Measurements from ENCODE around the gene PLEKHB1. TPM values are rescaled to one million over a fixed set of nuclear protein-coding genes. Genes with fewer than 3 reads are reported as not detected.

Gene PLEKHB1
- total and polyA plus RNA-seq, 2 experiments from 2014 or later: not detected

GRCh38 chr11:73648571-73649046, 2.2 kb downstream of the PLEKHB1 start:
- no peak overlapping the region for H3K4me2 ChIP-seq (ENCODE audit: unreplicated experiment)
- in situ Hi-C loops (cut with MboI): no loop called here
- no peaks in the 10 kb centered on the region for H3K9me2 ChIP-seq (ENCODE audit: insufficient read depth)
- no peaks in the 10 kb centered on the region for H3K4me1 ChIP-seq (ENCODE audit: insufficient read depth)
- H3K27me3 ChIP-seq (replicated peaks; ENCODE audit: insufficient read depth): peaks cover 7% of the 10 kb centered on the region; the same call in 1 of the 2 replicates
- no peak for DNase-seq
- no peak overlapping the region for H3K4me3 ChIP-seq
- H3K9ac ChIP-seq: no peak overlapping the region
- no peaks in the 10 kb centered on the region for H3K36me3 ChIP-seq (ENCODE audit: low read depth)
- no peak overlapping the region for H3K27ac ChIP-seq
- H4K20me1 ChIP-seq (ENCODE audit: insufficient read depth): no peaks in the 10 kb centered on the region
- no peaks in the 10 kb centered on the region for H3F3A ChIP-seq (ENCODE audit: insufficient read depth)
- 54 to 66% methylated on average over 8 of the region's 8 CpGs for WGBS, 2 experiments (ENCODE audit: low coverage in 1 of 2, low lambda C conversion rate in 2 of 2, missing lambda C conversion rate in 2 of 2)
- H2AFZ ChIP-seq: no peak overlapping the region
- no peaks in the 10 kb centered on the region for H3K9me3 ChIP-seq (ENCODE audit: low read depth)
- TF ChIP-seq EZH2phosphoT487 (IDR thresholded peaks at IDR 0.05; ENCODE audit: insufficient read depth, low read depth): no peak
- no peak for TF ChIP-seq EZH2 (IDR thresholded peaks at IDR 0.05; ENCODE audit: insufficient read depth, poor library complexity, severe bottlenecking)
- H3K79me2 ChIP-seq (ENCODE audit: insufficient read depth): no peaks in the 10 kb centered on the region

- Histone ChIP-seq H4K20me1 (ENCODE audit: insufficient read depth) (no peaks in the 10 kb centered on the region), H3F3A (ENCODE audit: insufficient read depth) (no peaks in the 10 kb centered on the region), H3K4me2 (ENCODE audit: unreplicated experiment) (no peak overlapping the region), H3K79me2 (ENCODE audit: insufficient read depth) (no peaks in the 10 kb centered on the region), H3K4me3 (no peak overlapping the region), H3K4me1 (ENCODE audit: insufficient read depth) (no peaks in the 10 kb centered on the region), H3K9me3 (ENCODE audit: low read depth) (no peaks in the 10 kb centered on the region), H3K9me2 (ENCODE audit: insufficient read depth) (no peaks in the 10 kb centered on the region), H3K27me3 (replicated peaks; ENCODE audit: insufficient read depth) (peaks cover 7% of the 10 kb centered on the region; the same call in 1 of the 2 replicates), H3K9ac (no peak overlapping the region), H2AFZ (no peak overlapping the region), H3K27ac (no peak overlapping the region), H3K36me3 (ENCODE audit: low read depth) (no peaks in the 10 kb centered on the region)
- 53 to 55% methylated on average over 9 of the region's 9 CpGs for WGBS, 2 experiments (ENCODE audit: low coverage in 1 of 2, low lambda C conversion rate in 2 of 2, missing lambda C conversion rate in 2 of 2)
- DNase-seq: no peak
- no peak for TF ChIP-seq EZH2 (IDR thresholded peaks at IDR 0.05; ENCODE audit: insufficient read depth, poor library complexity, severe bottlenecking)
- no peak for TF ChIP-seq EZH2phosphoT487 (IDR thresholded peaks at IDR 0.05; ENCODE audit: insufficient read depth, low read depth)
- in situ Hi-C loops (cut with MboI): no loop called here
These were observed 2.8 kb downstream of the PLEKHB1 start for GRCh38 chr11:73649206-73649605.

- TF ChIP-seq EZH2 (IDR thresholded peaks at IDR 0.05; ENCODE audit: insufficient read depth, poor library complexity, severe bottlenecking) (no peak), EZH2phosphoT487 (IDR thresholded peaks at IDR 0.05; ENCODE audit: insufficient read depth, low read depth) (no peak)
- 91 to 93% methylated on average over 14 of the region's 14 CpGs for WGBS, 2 experiments (ENCODE audit: low coverage in 1 of 2, low lambda C conversion rate in 2 of 2, missing lambda C conversion rate in 2 of 2)
- H2AFZ ChIP-seq: no peak overlapping the region
- no peak overlapping the region for H3K27ac ChIP-seq
- no peaks in the 10 kb centered on the region for H3K36me3 ChIP-seq (ENCODE audit: low read depth)
- H3K4me3 ChIP-seq: no peak overlapping the region
- DNase-seq: no peak
- H3K9me3 ChIP-seq (ENCODE audit: low read depth): no peaks in the 10 kb centered on the region
- no peaks in the 10 kb centered on the region for H3K4me1 ChIP-seq (ENCODE audit: insufficient read depth)
- no peak overlapping the region for H3K4me2 ChIP-seq (ENCODE audit: unreplicated experiment)
- no peaks in the 10 kb centered on the region for H3F3A ChIP-seq (ENCODE audit: insufficient read depth)
- peaks cover 6% of the 10 kb centered on the region; the same call in 1 of the 2 replicates for H3K27me3 ChIP-seq (replicated peaks; ENCODE audit: insufficient read depth)
- H3K9me2 ChIP-seq (ENCODE audit: insufficient read depth): no peaks in the 10 kb centered on the region
- no peak overlapping the region for H3K9ac ChIP-seq
- H3K79me2 ChIP-seq (ENCODE audit: insufficient read depth): no peaks in the 10 kb centered on the region
- no peaks in the 10 kb centered on the region for H4K20me1 ChIP-seq (ENCODE audit: insufficient read depth)
- in situ Hi-C loops (cut with MboI): no loop called here
These were observed 4.0 kb downstream of the PLEKHB1 start for GRCh38 chr11:73650400-73650799.

- Histone ChIP-seq H3K4me1 (ENCODE audit: insufficient read depth) (no peaks in the 10 kb centered on the region), H3K9me2 (ENCODE audit: insufficient read depth) (no peaks in the 10 kb centered on the region), H3K79me2 (ENCODE audit: insufficient read depth) (no peaks in the 10 kb centered on the region), H2AFZ (no peak overlapping the region), H3K27ac (no peak overlapping the region), H3K36me3 (ENCODE audit: low read depth) (no peaks in the 10 kb centered on the region), H4K20me1 (ENCODE audit: insufficient read depth) (no peaks in the 10 kb centered on the region), H3K27me3 (replicated peaks; ENCODE audit: insufficient read depth) (no peaks in the 10 kb centered on the region; the same call in 1 of the 2 replicates), H3K9me3 (ENCODE audit: low read depth) (no peaks in the 10 kb centered on the region), H3F3A (ENCODE audit: insufficient read depth) (no peaks in the 10 kb centered on the region), H3K4me3 (no peak overlapping the region), H3K9ac (no peak overlapping the region), H3K4me2 (ENCODE audit: unreplicated experiment) (no peak overlapping the region)
- no peak for DNase-seq
- 95% methylated on average over 5 of the region's 5 CpGs for WGBS, 2 experiments (ENCODE audit: low coverage in 1 of 2, low lambda C conversion rate in 2 of 2, missing lambda C conversion rate in 2 of 2)
- TF ChIP-seq EZH2phosphoT487 (IDR thresholded peaks at IDR 0.05; ENCODE audit: insufficient read depth, low read depth) (no peak), EZH2 (IDR thresholded peaks at IDR 0.05; ENCODE audit: insufficient read depth, poor library complexity, severe bottlenecking) (no peak)
- in situ Hi-C loops (cut with MboI): no loop called here
These were observed 4.9 kb downstream of the PLEKHB1 start for GRCh38 chr11:73651252-73651651.

- Histone ChIP-seq H3K4me3 (no peak overlapping the region), H3K9ac (no peak overlapping the region), H3K4me2 (ENCODE audit: unreplicated experiment) (no peak overlapping the region), H4K20me1 (ENCODE audit: insufficient read depth) (no peaks in the 10 kb centered on the region), H3K9me3 (ENCODE audit: low read depth) (no peaks in the 10 kb centered on the region), H2AFZ (no peak overlapping the region), H3F3A (ENCODE audit: insufficient read depth) (no peaks in the 10 kb centered on the region), H3K9me2 (ENCODE audit: insufficient read depth) (no peaks in the 10 kb centered on the region), H3K4me1 (ENCODE audit: insufficient read depth) (no peaks in the 10 kb centered on the region), H3K27me3 (replicated peaks; ENCODE audit: insufficient read depth) (no peaks in the 10 kb centered on the region; the same call in 1 of the 2 replicates), H3K36me3 (ENCODE audit: low read depth) (no peaks in the 10 kb centered on the region), H3K27ac (no peak overlapping the region), H3K79me2 (ENCODE audit: insufficient read depth) (no peaks in the 10 kb centered on the region)
- 92 to 96% methylated on average over 9 of the region's 9 CpGs for WGBS, 2 experiments (ENCODE audit: low coverage in 1 of 2, low lambda C conversion rate in 2 of 2, missing lambda C conversion rate in 2 of 2)
- no peak for DNase-seq
- in situ Hi-C loops (cut with MboI): no loop called here
- no peak for TF ChIP-seq EZH2 (IDR thresholded peaks at IDR 0.05; ENCODE audit: insufficient read depth, poor library complexity, severe bottlenecking)
- TF ChIP-seq EZH2phosphoT487 (IDR thresholded peaks at IDR 0.05; ENCODE audit: insufficient read depth, low read depth): no peak
These were observed 5.3 kb downstream of the PLEKHB1 start for GRCh38 chr11:73651661-73652045.

Measured in GM23248 (cell line).